ENCODE results near the gene SLC24A3. TPM values are rescaled to one million over a fixed set of nuclear protein-coding genes. Genes with fewer than 3 reads are reported as not detected.
A peak's percentile ranks its signal among the peaks of the same experiment; 100 is the strongest.

The SLC24A3 gene
- total RNA-seq, 1 experiment from 2014 or later, result 0.14 TPM

DNA sequence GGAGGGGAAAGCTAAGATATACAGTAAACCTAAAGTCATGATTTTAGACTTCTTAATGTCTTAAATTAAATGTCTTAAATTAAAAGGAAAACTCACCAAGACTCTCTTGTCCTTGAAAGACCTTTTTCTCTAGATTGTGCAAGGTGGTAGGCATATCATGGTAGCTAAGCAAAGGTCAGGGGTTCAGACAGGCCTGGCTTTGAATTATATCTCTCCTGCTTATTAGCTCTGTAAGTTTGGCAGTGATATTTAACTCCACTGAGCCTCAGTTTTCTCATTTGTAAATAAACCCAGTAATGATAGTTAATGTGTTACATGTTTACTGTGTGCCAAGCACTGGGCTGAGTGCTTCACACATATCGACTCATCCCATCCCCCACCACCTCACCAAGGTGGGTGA lies 203.3 kb downstream of the SLC24A3 start:
- H3K27me3 ChIP-seq (replicated peaks; ENCODE audit: control insufficient read depth, insufficient read depth, low read length), result no peaks in the 10 kb centered on the region
- Mint-ChIP-seq H3K9me3 (ENCODE audit: unreplicated experiment) (peaks cover 10% of the 10 kb centered on the region), H3K4me3 (ENCODE audit: unreplicated experiment) (no peak overlapping the region), H3K27me3 (ENCODE audit: insufficient read depth, unreplicated experiment) (no peaks in the 10 kb centered on the region), H3K4me1 (ENCODE audit: low read depth, unreplicated experiment) (peaks cover 8% of the 10 kb centered on the region), H3K27ac (ENCODE audit: unreplicated experiment) (no peak overlapping the region), H3K36me3 (ENCODE audit: insufficient read depth, unreplicated experiment) (no peaks in the 10 kb centered on the region)
- no TSS peak for BruUV-seq (replicated peaks)
- POLR2A ChIA-PET, result no interaction called here
- no peak for TF ChIP-seq CTCF (IDR thresholded peaks at IDR 0.05; ENCODE audit: insufficient read depth in 1 of 2, low read depth in 1 of 2, low read length in 1 of 2, severe bottlenecking in 1 of 2, unreplicated experiment in 1 of 2)
- no peak for DNase-seq
- H3K4me3 ChIP-seq (ENCODE audit: low read depth, low read length), result no peak overlapping the region
- intact Hi-C loops (cut with micrococcal nuclease; ENCODE audit: unreplicated experiment), result no loop called here
- peaks cover 12% of the 10 kb centered on the region; the same call in 1 of the 2 replicates for H3K4me1 ChIP-seq
- no peaks in the 10 kb centered on the region for H3K36me3 ChIP-seq (ENCODE audit: control insufficient read depth, insufficient read depth, low read length)
- H3K9me3 ChIP-seq, result no peaks in the 10 kb centered on the region
- CTCF ChIA-PET, result no interaction called here

- Mint-ChIP-seq H3K4me1 (ENCODE audit: low read depth, unreplicated experiment) (peaks cover 8% of the 10 kb centered on the region), H3K36me3 (ENCODE audit: insufficient read depth, unreplicated experiment) (no peaks in the 10 kb centered on the region), H3K27ac (ENCODE audit: unreplicated experiment) (peak overlapping the region; percentile 15), H3K4me3 (ENCODE audit: unreplicated experiment) (no peak overlapping the region), H3K27me3 (ENCODE audit: insufficient read depth, unreplicated experiment) (no peaks in the 10 kb centered on the region), H3K9me3 (ENCODE audit: unreplicated experiment) (peaks cover 17% of the 10 kb centered on the region)
- Histone ChIP-seq H3K9me3 (0 out of 2 replicates have a peak, but pooled peaks cover 2% of the 10 kb centered on the region), H3K27me3 (replicated peaks; ENCODE audit: control insufficient read depth, insufficient read depth, low read length) (no peaks in the 10 kb centered on the region), H3K4me3 (ENCODE audit: low read depth, low read length) (no peak overlapping the region), H3K36me3 (ENCODE audit: control insufficient read depth, insufficient read depth, low read length) (no peaks in the 10 kb centered on the region), H3K4me1 (peaks cover 6% of the 10 kb centered on the region; the same call in 1 of the 2 replicates)
- TF ChIP-seq CTCF (IDR thresholded peaks at IDR 0.05; ENCODE audit: insufficient read depth in 1 of 2, low read depth in 1 of 2, low read length in 1 of 2, severe bottlenecking in 1 of 2, unreplicated experiment in 1 of 2), result no peak
- BruUV-seq (replicated peaks), result no TSS peak
- ChIA-PET CTCF (no interaction called here), POLR2A (no interaction called here)
- intact Hi-C loops (cut with micrococcal nuclease; ENCODE audit: unreplicated experiment), result no loop called here
- no peak for DNase-seq
These were observed 204.2 kb downstream of the SLC24A3 start for GRCh38 chr20:19416627-19417026.

GRCh38 chr20:19419396-19419795 lies 207.0 kb downstream of the SLC24A3 start:
- H3K27ac Mint-ChIP-seq (ENCODE audit: unreplicated experiment), result no peak overlapping the region
- no peaks in the 10 kb centered on the region for H3K27me3 ChIP-seq (replicated peaks; ENCODE audit: control insufficient read depth, insufficient read depth, low read length)
- H3K4me3 Mint-ChIP-seq (ENCODE audit: unreplicated experiment), result no peak overlapping the region
- no peaks in the 10 kb centered on the region for H3K36me3 ChIP-seq (ENCODE audit: control insufficient read depth, insufficient read depth, low read length)
- BruUV-seq (replicated peaks), result no TSS peak
- no peak overlapping the region for H3K4me3 ChIP-seq (ENCODE audit: low read depth, low read length)
- POLR2A ChIA-PET, result no interaction called here
- H3K9me3 ChIP-seq, result 0 out of 2 replicates have a peak, but pooled peaks cover 2% of the 10 kb centered on the region
- TF ChIP-seq CTCF (IDR thresholded peaks at IDR 0.05; ENCODE audit: insufficient read depth in 1 of 2, low read depth in 1 of 2, low read length in 1 of 2, severe bottlenecking in 1 of 2, unreplicated experiment in 1 of 2), result no peak
- no peaks in the 10 kb centered on the region for H3K36me3 Mint-ChIP-seq (ENCODE audit: insufficient read depth, unreplicated experiment)
- peaks cover 19% of the 10 kb centered on the region for H3K9me3 Mint-ChIP-seq (ENCODE audit: unreplicated experiment)
- intact Hi-C loops (cut with micrococcal nuclease; ENCODE audit: unreplicated experiment), result no loop called here
- CTCF ChIA-PET, result no interaction called here
- no peak for DNase-seq
- peaks cover 6% of the 10 kb centered on the region; the same call in 1 of the 2 replicates for H3K4me1 ChIP-seq
- H3K27me3 Mint-ChIP-seq (ENCODE audit: insufficient read depth, unreplicated experiment), result no peaks in the 10 kb centered on the region
- H3K4me1 Mint-ChIP-seq (ENCODE audit: low read depth, unreplicated experiment), result peaks cover 8% of the 10 kb centered on the region
